RWPE2 (cell line): Measurements from ENCODE around the gene RAD23B.
A peak's percentile ranks its signal among the peaks of the same experiment; 100 is the strongest.

Source experiments
- ATAC-seq: fragments of 200-7000 bp; cut with Tn5 transposase; 3 replicates; pipeline ENCODE4 v1.9.1; 2021; ENCODE audit warnings: low read depth
- DNase-seq: peaks from one replicate; pipeline ENCODE4 v3.0.0-alpha.2; 2020; ENCODE audit warnings: low spot score
- H3K27ac ChIP-seq: fragments of 450-650 bp; 2 replicates; pipeline ENCODE4 v1.5.1; 2017; ENCODE audit warnings: mild to moderate bottlenecking; ENCODE audit not compliant: poor library complexity, severe bottlenecking
- H3K27me3 ChIP-seq: fragments of 250-450 bp; sonication (Bioruptor Pico); 2 replicates; pipeline ENCODE4 v1.5.1; 2021; ENCODE audit warnings: mild to moderate bottlenecking, moderate library complexity; ENCODE audit not compliant: insufficient read depth, poor library complexity, severe bottlenecking
- H3K36me3 ChIP-seq: fragments of 250-450 bp; sonication (Bioruptor Pico); 2 replicates; pipeline ENCODE4 v1.5.1; 2020; ENCODE audit warnings: low read depth, mild to moderate bottlenecking, moderate library complexity
- H3K4me1 ChIP-seq: fragments of 250-450 bp; sonication (Bioruptor Pico); 2 replicates; pipeline ENCODE4 v1.5.1; 2021; ENCODE audit warnings: mild to moderate bottlenecking, moderate library complexity; ENCODE audit not compliant: insufficient read depth, poor library complexity, severe bottlenecking
- H3K4me3 ChIP-seq: fragments of 250-450 bp; sonication (Bioruptor Pico); 2 replicates; pipeline ENCODE4 v1.5.1; 2021; ENCODE audit warnings: mild to moderate bottlenecking, moderate library complexity; ENCODE audit not compliant: severe bottlenecking
- H3K9me3 ChIP-seq: fragments of 250-450 bp; sonication (Bioruptor Pico); 2 replicates; pipeline ENCODE4 v1.5.1; 2021; ENCODE audit warnings: mild to moderate bottlenecking, moderate library complexity; ENCODE audit not compliant: severe bottlenecking
- CTCF ChIP-seq: fragments of 450-650 bp; IDR thresholded peaks from one replicate; pipeline ENCODE4 v1.5.1; 2017; ENCODE audit warnings: mild to moderate bottlenecking, moderate library complexity; ENCODE audit not compliant: poor library complexity, severe bottlenecking

Gene RAD23B

DNA sequence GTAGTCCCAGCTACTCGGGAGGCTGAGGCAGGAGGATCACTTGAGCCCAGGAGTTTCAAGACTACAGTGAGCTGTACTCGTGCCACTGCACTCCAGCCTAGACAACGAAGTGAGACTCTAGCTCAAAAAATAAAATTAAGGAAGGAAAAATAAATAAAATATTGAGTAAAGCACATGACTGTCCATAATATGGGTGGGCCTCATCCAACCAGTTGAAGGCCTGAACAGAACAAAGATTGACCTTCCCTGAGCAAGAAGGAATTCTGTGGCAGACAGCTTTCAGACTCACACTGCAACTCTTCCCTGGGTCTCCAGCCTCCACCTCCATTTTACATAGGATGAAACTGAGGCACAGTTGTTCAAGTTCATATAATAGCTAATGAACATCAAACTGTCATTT lies 72.3 kb downstream of the RAD23B start:
- Histone ChIP-seq H3K4me3 (no peak overlapping the region), H3K4me1 (no peaks in the 10 kb centered on the region), H3K27ac (no peak overlapping the region), H3K27me3 (no peaks in the 10 kb centered on the region), H3K9me3 (no peaks in the 10 kb centered on the region), H3K36me3 (no peaks in the 10 kb centered on the region)
- no peak for ATAC-seq
- no peak for DNase-seq
- TF ChIP-seq CTCF = no peak

- no peaks in the 10 kb centered on the region for H3K4me1 ChIP-seq
- TF ChIP-seq CTCF = no peak
- H3K27me3 ChIP-seq = no peaks in the 10 kb centered on the region
- DNase-seq (no peak), ATAC-seq (no peak)
- H3K36me3 ChIP-seq = no peaks in the 10 kb centered on the region
- no peak overlapping the region for H3K27ac ChIP-seq
- H3K4me3 ChIP-seq = no peak overlapping the region
- no peaks in the 10 kb centered on the region for H3K9me3 ChIP-seq
These were observed 75.9 kb downstream of the RAD23B start for GRCh38 chr9:107358986-107359385.

- TF ChIP-seq CTCF = no peak
These were observed 77.0 kb downstream of the RAD23B start for GRCh38 chr9:107360098-107360497.

GRCh38 chr9:107361816-107362215 lies 78.7 kb downstream of the RAD23B start:
- Histone ChIP-seq H3K4me3 (no peak overlapping the region), H3K36me3 (no peaks in the 10 kb centered on the region), H3K9me3 (no peaks in the 10 kb centered on the region), H3K27ac (no peak overlapping the region), H3K27me3 (no peaks in the 10 kb centered on the region), H3K4me1 (no peaks in the 10 kb centered on the region)
- no peak for ATAC-seq
- DNase-seq = no peak
- TF ChIP-seq CTCF = no peak

More at GRCh38 chr9:107360098-107360497, 77.0 kb downstream of the RAD23B start:
- no peak overlapping the region for H3K4me3 ChIP-seq
- no peaks in the 10 kb centered on the region for H3K4me1 ChIP-seq
- DNase-seq = no peak
- no peak for ATAC-seq
- no peaks in the 10 kb centered on the region for H3K27me3 ChIP-seq
- no peaks in the 10 kb centered on the region for H3K36me3 ChIP-seq
- H3K27ac ChIP-seq = no peak overlapping the region
- no peaks in the 10 kb centered on the region for H3K9me3 ChIP-seq

DNA sequence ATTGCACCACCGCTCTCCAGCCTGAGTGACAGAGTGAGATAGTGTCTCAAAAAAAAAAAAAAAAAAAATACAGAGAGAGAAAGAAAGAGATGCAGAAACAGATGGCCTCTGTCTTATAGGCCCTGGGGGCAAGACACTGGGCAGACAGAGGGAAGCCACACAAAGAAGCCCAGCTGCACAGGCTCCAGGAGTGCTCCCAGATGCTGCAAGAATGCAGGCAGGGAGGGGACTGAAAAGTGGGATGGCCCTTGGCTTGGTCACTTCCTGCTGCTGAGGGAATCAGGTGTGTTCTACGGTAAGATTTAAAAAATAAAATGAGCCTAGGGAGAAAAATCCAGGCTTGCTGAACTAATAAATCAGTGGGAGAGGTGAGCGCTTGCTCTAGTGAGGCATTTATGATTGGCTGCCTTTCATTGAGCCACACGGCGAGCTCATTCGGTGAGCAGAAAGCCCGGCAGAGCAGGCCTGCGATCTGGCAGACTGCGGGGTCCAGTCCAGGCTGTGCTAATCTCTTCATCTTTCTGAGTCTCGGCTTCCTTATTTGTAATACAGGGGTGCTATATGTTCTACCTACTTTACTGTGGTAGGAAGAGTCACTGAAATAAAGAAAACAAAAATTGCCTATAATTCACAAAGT lies 80.6 kb downstream of the RAD23B start:
- ATAC-seq (peak; percentile 51; the same call in 2 of the 3 replicates), DNase-seq (no peak)
- Histone ChIP-seq H3K27ac (no peak overlapping the region), H3K36me3 (no peaks in the 10 kb centered on the region), H3K9me3 (no peaks in the 10 kb centered on the region), H3K4me3 (no peak overlapping the region), H3K27me3 (no peaks in the 10 kb centered on the region), H3K4me1 (no peaks in the 10 kb centered on the region)
- TF ChIP-seq CTCF = no peak
